ENCODE measurements around the gene RPH3AL. TPM values are rescaled to one million over a fixed set of nuclear protein-coding genes. Genes with fewer than 3 reads are reported as not detected.

Gene RPH3AL
- total RNA-seq, 1 donor: 2.9 TPM

DNA sequence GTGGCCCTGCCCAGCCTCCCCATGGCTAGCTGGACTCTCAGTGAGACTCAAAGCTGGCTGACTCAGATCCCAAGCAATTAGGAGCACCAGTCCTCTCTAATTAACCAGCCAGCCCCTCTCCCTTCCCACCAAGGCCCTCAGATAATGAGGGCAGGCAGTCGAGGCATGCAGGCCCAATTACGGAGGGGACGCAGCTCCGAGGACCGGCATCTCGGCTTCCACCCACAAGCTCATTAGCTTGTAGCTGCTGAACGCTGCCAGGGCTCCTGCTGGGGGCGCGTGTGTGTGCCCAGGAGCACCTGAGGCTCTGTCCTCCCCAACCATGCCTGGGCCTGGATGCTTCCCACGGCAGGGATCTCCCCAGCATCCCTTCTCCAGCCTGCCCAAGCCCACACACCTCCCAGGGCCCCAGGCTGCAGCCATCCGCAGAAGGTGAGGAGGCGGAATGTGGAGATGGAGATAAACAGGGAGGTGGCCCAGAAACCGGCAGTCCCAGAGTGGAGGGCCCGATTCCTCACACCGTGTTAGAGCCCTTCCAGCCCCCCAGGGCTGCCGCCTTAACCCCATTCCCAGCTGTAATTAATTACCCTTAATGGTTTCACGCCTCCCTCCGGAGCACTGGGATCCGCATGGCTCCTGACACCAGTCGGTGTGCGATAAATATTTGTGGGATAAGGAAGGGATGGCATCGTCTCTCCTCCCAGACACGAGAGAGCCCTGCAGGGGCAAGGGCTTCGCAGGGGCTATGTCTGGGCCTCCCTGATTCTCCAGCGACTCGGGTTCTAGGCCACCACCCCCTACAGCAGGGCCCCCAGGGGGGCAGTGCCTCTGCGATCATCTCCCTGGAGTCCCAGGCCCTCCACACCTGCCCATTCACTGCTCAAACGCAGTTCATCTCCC is 42.2 kb downstream of the RPH3AL start:
- Histone ChIP-seq H4K20me1 (ENCODE audit: insufficient read depth, low read length) (no peaks in the 10 kb centered on the region), H3K36me3 (ENCODE audit: insufficient read depth, low read length) (no peaks in the 10 kb centered on the region)
- TF ChIP-seq, protein P1, sequence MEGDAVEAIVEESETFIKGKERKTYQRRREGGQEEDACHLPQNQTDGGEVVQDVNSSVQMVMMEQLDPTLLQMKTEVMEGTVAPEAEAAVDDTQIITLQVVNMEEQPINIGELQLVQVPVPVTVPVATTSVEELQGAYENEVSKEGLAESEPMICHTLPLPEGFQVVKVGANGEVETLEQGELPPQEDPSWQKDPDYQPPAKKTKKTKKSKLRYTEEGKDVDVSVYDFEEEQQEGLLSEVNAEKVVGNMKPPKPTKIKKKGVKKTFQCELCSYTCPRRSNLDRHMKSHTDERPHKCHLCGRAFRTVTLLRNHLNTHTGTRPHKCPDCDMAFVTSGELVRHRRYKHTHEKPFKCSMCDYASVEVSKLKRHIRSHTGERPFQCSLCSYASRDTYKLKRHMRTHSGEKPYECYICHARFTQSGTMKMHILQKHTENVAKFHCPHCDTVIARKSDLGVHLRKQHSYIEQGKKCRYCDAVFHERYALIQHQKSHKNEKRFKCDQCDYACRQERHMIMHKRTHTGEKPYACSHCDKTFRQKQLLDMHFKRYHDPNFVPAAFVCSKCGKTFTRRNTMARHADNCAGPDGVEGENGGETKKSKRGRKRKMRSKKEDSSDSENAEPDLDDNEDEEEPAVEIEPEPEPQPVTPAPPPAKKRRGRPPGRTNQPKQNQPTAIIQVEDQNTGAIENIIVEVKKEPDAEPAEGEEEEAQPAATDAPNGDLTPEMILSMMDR (IDR thresholded peaks at IDR 0.05; ENCODE audit: extremely low read depth, low read depth, low read length): no peak

DNA sequence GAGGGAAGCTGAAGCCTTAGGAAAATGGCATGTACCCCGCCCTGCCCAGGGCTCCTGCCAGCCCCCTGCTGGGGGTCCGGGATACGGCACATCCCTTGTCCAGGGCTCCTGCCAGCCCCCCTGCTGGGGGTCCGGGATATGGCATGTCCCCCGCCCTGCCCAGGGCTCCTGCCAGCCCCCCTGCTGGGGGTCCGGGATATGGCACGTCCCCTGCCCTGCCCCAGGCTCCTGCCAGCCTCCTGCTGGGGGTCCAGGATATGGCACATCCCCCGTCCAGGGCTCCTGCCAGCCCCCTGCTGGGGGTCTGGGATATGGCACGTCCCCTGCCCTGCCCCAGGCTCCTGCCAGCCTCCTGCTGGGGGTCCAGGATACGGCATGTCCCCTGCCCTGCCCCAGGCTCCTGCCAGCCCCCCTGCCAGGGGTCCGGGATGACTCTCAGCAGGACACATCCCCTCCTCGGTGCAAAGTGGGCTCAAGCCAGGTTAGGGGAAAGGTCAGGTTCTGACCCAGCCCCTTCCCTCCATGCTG is 43.2 kb downstream of the RPH3AL start:
- peak; percentile 80 for DNase-seq (ENCODE audit: insufficient read length, low spot score, missing footprints)
- TF ChIP-seq, protein P1 (IDR thresholded peaks at IDR 0.05; ENCODE audit: extremely low read depth, low read depth, low read length): peak; percentile 44
- no peak overlapping the region for H3K4me3 ChIP-seq (ENCODE audit: insufficient read depth, low read length)
- no peaks in the 10 kb centered on the region for H3K36me3 ChIP-seq (ENCODE audit: insufficient read depth, low read length)
- no peak overlapping the region for H3K27ac ChIP-seq (ENCODE audit: low read depth, low read length)
- H3K27me3 ChIP-seq (ENCODE audit: insufficient read depth, low read length): no peaks in the 10 kb centered on the region
- no peaks in the 10 kb centered on the region for H3K4me1 ChIP-seq (ENCODE audit: insufficient read depth, low read length)
- H2AFZ ChIP-seq (ENCODE audit: low read length): no peak overlapping the region
- H3K9me3 ChIP-seq (ENCODE audit: low read depth, low read length): no peaks in the 10 kb centered on the region
- H3K4me2 ChIP-seq (ENCODE audit: insufficient read depth, low read length): no peak overlapping the region
- H3K79me2 ChIP-seq (ENCODE audit: insufficient read depth, low read length): no peaks in the 10 kb centered on the region
- no peaks in the 10 kb centered on the region for H4K20me1 ChIP-seq (ENCODE audit: insufficient read depth, low read length)

More for the DNA sequence above, 42.2 kb downstream of the RPH3AL start:
- Histone ChIP-seq H2AFZ (ENCODE audit: low read length) (no peak overlapping the region), H3K4me2 (ENCODE audit: insufficient read depth, low read length) (no peak overlapping the region), H3K4me1 (ENCODE audit: insufficient read depth, low read length) (no peaks in the 10 kb centered on the region), H3K27me3 (ENCODE audit: insufficient read depth, low read length) (no peaks in the 10 kb centered on the region), H3K79me2 (ENCODE audit: insufficient read depth, low read length) (no peaks in the 10 kb centered on the region), H3K4me3 (ENCODE audit: insufficient read depth, low read length) (no peak overlapping the region), H3K9me3 (ENCODE audit: low read depth, low read length) (no peaks in the 10 kb centered on the region), H3K27ac (ENCODE audit: low read depth, low read length) (no peak overlapping the region)
- DNase-seq (ENCODE audit: insufficient read length, low spot score, missing footprints): peak; percentile 29

DNA sequence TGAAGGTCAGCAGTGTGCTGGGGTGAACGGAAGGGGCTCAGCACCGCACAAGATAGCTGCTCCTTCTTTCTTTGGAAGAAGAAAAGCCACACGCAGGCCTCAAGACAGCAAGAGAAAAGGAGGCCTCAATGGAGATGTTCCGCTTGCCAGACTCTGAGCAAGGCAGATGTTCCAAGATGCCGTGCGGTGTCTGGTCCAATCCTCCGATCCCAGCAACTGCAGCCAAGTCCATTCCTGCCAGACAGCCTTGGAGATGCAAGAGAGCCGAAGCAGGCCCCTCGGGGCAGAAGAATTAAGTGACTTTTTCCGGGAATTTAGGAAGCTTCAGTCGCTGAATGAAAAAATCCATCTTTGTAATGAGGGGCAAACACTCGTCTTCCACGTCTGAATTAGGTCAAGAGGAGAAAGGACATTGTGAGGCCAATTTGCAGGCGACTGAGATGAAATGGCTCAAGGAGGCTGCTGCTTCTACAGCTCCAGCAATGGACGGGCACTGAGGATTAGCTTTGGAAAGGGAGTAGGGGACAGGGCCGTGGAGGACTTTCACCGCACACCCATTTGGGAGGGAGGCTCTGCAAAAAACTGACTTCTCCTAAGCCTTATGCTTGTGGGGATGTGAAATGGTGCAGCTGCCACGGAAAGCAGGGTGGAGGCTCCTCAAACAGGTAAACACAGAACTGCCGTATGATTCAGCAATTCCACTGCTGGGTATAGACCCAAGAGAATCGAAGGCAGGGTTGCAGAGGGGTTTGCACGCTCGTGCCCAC is 44.7 kb downstream of the RPH3AL start:
- Histone ChIP-seq H2AFZ (ENCODE audit: low read length) (no peak overlapping the region), H3K79me2 (ENCODE audit: insufficient read depth, low read length) (no peaks in the 10 kb centered on the region), H3K27ac (ENCODE audit: low read depth, low read length) (no peak overlapping the region), H3K27me3 (ENCODE audit: insufficient read depth, low read length) (peaks cover 3% of the 10 kb centered on the region), H3K36me3 (ENCODE audit: insufficient read depth, low read length) (no peaks in the 10 kb centered on the region), H3K9me3 (ENCODE audit: low read depth, low read length) (no peaks in the 10 kb centered on the region), H4K20me1 (ENCODE audit: insufficient read depth, low read length) (no peaks in the 10 kb centered on the region), H3K4me2 (ENCODE audit: insufficient read depth, low read length) (no peak overlapping the region), H3K4me3 (ENCODE audit: insufficient read depth, low read length) (no peak overlapping the region), H3K4me1 (ENCODE audit: insufficient read depth, low read length) (no peaks in the 10 kb centered on the region)
- TF ChIP-seq, protein P1 (IDR thresholded peaks at IDR 0.05; ENCODE audit: extremely low read depth, low read depth, low read length): no peak
- peak; percentile 55 for DNase-seq (ENCODE audit: insufficient read length, low spot score, missing footprints)

Measured in osteoblast (primary cell).